ENCODE data around the gene ACO2. TPM values are rescaled to one million over a fixed set of nuclear protein-coding genes. Genes with fewer than 3 reads are reported as not detected.

The ACO2 gene
- total RNA-seq, 2 donors from 2014 or later: 100 to 177 TPM

GRCh38 chr22:41575533-41575932, 106.6 kb downstream of the ACO2 start:
- H3K27ac ChIP-seq: no peak overlapping the region
- WGBS: 90% methylated on average over 15 of the region's 15 CpGs
- H3K27me3 ChIP-seq (replicated peaks; ENCODE audit: insufficient read depth): no peaks in the 10 kb centered on the region
- DNase-seq (ENCODE audit: low spot score): no peak
- intact Hi-C loops (cut with DNase I): no loop called here
- H3K4me1 ChIP-seq (replicated peaks): no peaks in the 10 kb centered on the region
- no peak for TF ChIP-seq CTCF (IDR thresholded peaks at IDR 0.05)
- no peak for TF ChIP-seq POLR2AphosphoS5 (IDR thresholded peaks at IDR 0.05)
- no peak for TF ChIP-seq POLR2A (IDR thresholded peaks at IDR 0.05)
- H3K4me3 ChIP-seq: no peak overlapping the region
- no peaks in the 10 kb centered on the region for H3K9me3 ChIP-seq
- H3K36me3 ChIP-seq: peaks cover 4% of the 10 kb centered on the region in 2 donors

- peak in 3 of 4 experiments; percentile 19 to 59 (median 59) for TF ChIP-seq CTCF (IDR thresholded peaks at IDR 0.05)
- TF ChIP-seq POLR2AphosphoS5 (IDR thresholded peaks at IDR 0.05): no peak
- no peak for TF ChIP-seq POLR2A (IDR thresholded peaks at IDR 0.05)
- H3K27ac ChIP-seq: no peak overlapping the region
- intact Hi-C loops (cut with DNase I): no loop called here
Measured at GRCh38 chr22:41576877-41577276, 108.0 kb downstream of the ACO2 start.

GRCh38 chr22:41578114-41578513, 109.2 kb downstream of the ACO2 start:
- no peak overlapping the region for H3K4me3 ChIP-seq
- TF ChIP-seq CTCF (IDR thresholded peaks at IDR 0.05): no peak
- no peak for TF ChIP-seq POLR2A (IDR thresholded peaks at IDR 0.05)
- no peak for TF ChIP-seq POLR2AphosphoS5 (IDR thresholded peaks at IDR 0.05)
- intact Hi-C loops (cut with DNase I): no loop called here
- no peaks in the 10 kb centered on the region for H3K27me3 ChIP-seq (replicated peaks; ENCODE audit: insufficient read depth)
- H3K36me3 ChIP-seq: peaks cover 4% of the 10 kb centered on the region in 2 donors
- WGBS: 85% methylated on average over 8 of the region's 8 CpGs
- H3K9me3 ChIP-seq: no peaks in the 10 kb centered on the region
- no peaks in the 10 kb centered on the region for H3K4me1 ChIP-seq (replicated peaks)
- DNase-seq (ENCODE audit: low spot score): no peak
- no peak overlapping the region for H3K27ac ChIP-seq

More at GRCh38 chr22:41576877-41577276, 108.0 kb downstream of the ACO2 start:
- no peaks in the 10 kb centered on the region for H3K9me3 ChIP-seq
- H3K4me1 ChIP-seq (replicated peaks): no peaks in the 10 kb centered on the region
- 74% methylated on average over 7 of the region's 9 CpGs for WGBS
- no peak overlapping the region for H3K4me3 ChIP-seq
- H3K36me3 ChIP-seq: peaks cover 4% of the 10 kb centered on the region in 2 donors
- H3K27me3 ChIP-seq (replicated peaks; ENCODE audit: insufficient read depth): no peaks in the 10 kb centered on the region
- DNase-seq (ENCODE audit: low spot score): no peak

Other genes with a start within 250 kb of the ACO2 start
- gene CHADL, start 228.2 kb upstream of the ACO2 start, total RNA-seq: 10 to 100 TPM in 1 of 2 donors, 1 to 10 TPM in 1; 8.2 to 19.0 TPM
- 100 to 1,000 TPM in 1 of 2 donors, 10 to 100 TPM in 1; 47.8 to 127 TPM for gene RANGAP1, start 182.9 kb upstream of the ACO2 start, total RNA-seq
- 10 to 100 TPM; 56.7 to 79.1 TPM for gene ZC3H7B, start 167.6 kb upstream of the ACO2 start, total RNA-seq
- gene TEF, start 87.2 kb upstream of the ACO2 start, total RNA-seq: 10 to 100 TPM; 26.2 to 51.7 TPM
- gene TOB2, start 22.3 kb upstream of the ACO2 start, total RNA-seq: 10 to 100 TPM; 56.7 to 80.8 TPM
- gene PHF5A, start 425 bp upstream of the ACO2 start, total RNA-seq: 10 to 100 TPM; 35.8 to 40.2 TPM
- gene POLR3H, start 75.4 kb downstream of the ACO2 start, total RNA-seq: 10 to 100 TPM; 27.8 to 29.1 TPM
- 10 to 100 TPM in 1 of 2 donors, 1 to 10 TPM in 1; 7.2 to 93.6 TPM for gene CSDC2, start 91.9 kb downstream of the ACO2 start, total RNA-seq
- gene PMM1, start 120.7 kb downstream of the ACO2 start, total RNA-seq: 10 to 100 TPM; 49.0 to 58.6 TPM
- gene DESI1, start 151.9 kb downstream of the ACO2 start, total RNA-seq: 10 to 100 TPM; 16.0 to 22.9 TPM
- gene XRCC6, start 152.2 kb downstream of the ACO2 start, total RNA-seq: 100 to 1,000 TPM; 247 to 254 TPM
- gene SNU13, start 219.8 kb downstream of the ACO2 start, total RNA-seq: 100 to 1,000 TPM; 150 to 161 TPM
- gene MEI1, start 230.4 kb downstream of the ACO2 start, total RNA-seq: 1 to 10 TPM in 1 of 2 donors, not detected in 1; 7.4 TPM

All from prostate gland (tissue), 2 donors.